Small intestine (tissue), 16 donors: ENCODE data around the gene PRMT3. TPM values are rescaled to one million over a fixed set of nuclear protein-coding genes. Genes with fewer than 3 reads are reported as not detected.

Experiments
- DNase-seq, 2 donors: peaks; one replicate each; pipeline versions ENCODE4 v3.0.0 to v3.0.0-alpha.2; 2013
- FAIRE-seq: peaks from 2 replicates; lab custom pipeline; 2012; peaks lifted over from hg19 to GRCh38; lab: Jason Lieb, UNC
- H3K27ac ChIP-seq, 3 donors: one replicate each; pipeline ENCODE4 v1.5.1; 2013; ENCODE audit warnings: low read length in 2 of 3, mild to moderate bottlenecking in 2 of 3, control low read depth in 1 of 3, inconsistent platforms in 1 of 3, low read depth in 1 of 3, moderate library complexity in 1 of 3
- H3K27me3 ChIP-seq, 3 donors: one replicate each; pipeline ENCODE4 v1.6.1; 2013; ENCODE audit warnings: low read length in 3 of 3, inconsistent platforms in 1 of 3; ENCODE audit not compliant: control insufficient read depth in 3 of 3, insufficient read depth in 3 of 3
- H3K36me3 ChIP-seq, 3 donors: one replicate each; pipeline ENCODE4 v1.6.1; 2013; ENCODE audit warnings: low read length in 3 of 3, inconsistent platforms in 1 of 3, low read depth in 1 of 3, mild to moderate bottlenecking in 1 of 3, moderate library complexity in 1 of 3; ENCODE audit not compliant: control insufficient read depth in 3 of 3, insufficient read depth in 2 of 3
- H3K4me1 ChIP-seq, 3 donors: one replicate each; pipeline ENCODE4 v1.6.1; 2013; ENCODE audit warnings: low read length in 2 of 3, inconsistent platforms in 1 of 3, low read depth in 1 of 3, mild to moderate bottlenecking in 1 of 3, moderate library complexity in 1 of 3; ENCODE audit not compliant: control insufficient read depth in 3 of 3, insufficient read depth in 2 of 3
- H3K4me3 ChIP-seq, 3 donors: one replicate each; pipeline ENCODE4 v1.5.1; 2013; ENCODE audit warnings: low read length in 3 of 3, control low read depth in 1 of 3, inconsistent platforms in 1 of 3, low read depth in 1 of 3, mild to moderate bottlenecking in 1 of 3, moderate library complexity in 1 of 3
- H3K9me3 ChIP-seq, 2 donors: one replicate each; pipeline ENCODE4 v1.6.1; 2013; ENCODE audit warnings: low read depth in 1 of 2, low read length in 1 of 2; ENCODE audit not compliant: control insufficient read depth in 2 of 2, insufficient read depth in 1 of 2
- WGBS, 3 donors: extraction: QIAGEN DNeasy Blood & Tissue Kit; methylation state at CpG; one replicate each; pipeline ENCODE4 v1.1.7; 2013; 5-methylcytosine and 5-hydroxymethylcytosine counted together
- long read RNA-seq, 10 donors: transcript quantifications; one replicate each; lab custom pipeline, GENCODE V29; 2026
- polyA plus RNA-seq, 4 donors: library from polyadenylated mRNA; stranded (reverse) in 3 of 4; unstranded in 1 of 4; fragments of 200-250 nt in 3 of 4; fragments of 120-200 nt in 1 of 4; gene quantifications; one replicate each; pipeline versions ENCODE4 v1.2.1 to v1.2.3, GENCODE V29; 2013
- donor health status: healthy with polysubstance abuse.
- donor health status: control.
- donor health status: control.
- donor health status: Bipolar disorder and iron deficiency.
- donor health status: healthy.

The PRMT3 gene
- polyA plus RNA-seq: 10 to 100 TPM in 2 of 4 donors, 1 to 10 TPM in 2; 9.2 to 14.3 (median 10.0) TPM
- long read RNA-seq, donor 1, transcript PRMT3-202 (16 exons, 2,653 nt): major isoform, 10 of 15 reads
- long read RNA-seq, donor 1, partial matches to known transcripts: 5 of 15 reads
- long read RNA-seq, donor 1, other reads (novel, unspliced or antisense): 0 of 15 reads
- long read RNA-seq, donor 2, partial matches to known transcripts: 0 of 1 reads
- long read RNA-seq, donor 2, other reads (novel, unspliced or antisense): 0 of 1 reads
- long read RNA-seq, donor 3, full-length matches to known transcripts: 3 of 3 reads
- long read RNA-seq, donor 3, partial matches to known transcripts: 0 of 3 reads
- long read RNA-seq, donor 3, other reads (novel, unspliced or antisense): 0 of 3 reads
- long read RNA-seq, donor 4: 0 reads
- long read RNA-seq, donor 5, partial matches to known transcripts: 0 of 1 reads
- long read RNA-seq, donor 5, other reads (novel, unspliced or antisense): 0 of 1 reads
- long read RNA-seq, donor 6, partial matches to known transcripts: 0 of 4 reads
- long read RNA-seq, donor 6, other reads (novel, unspliced or antisense): 0 of 4 reads
- long read RNA-seq, donor 7: 0 reads
- long read RNA-seq, donor 8, partial matches to known transcripts: 0 of 1 reads
- long read RNA-seq, donor 8, other reads (novel, unspliced or antisense): 0 of 1 reads
- long read RNA-seq, donor 9, partial matches to known transcripts: 0 of 2 reads
- long read RNA-seq, donor 9, other reads (novel, unspliced or antisense): 0 of 2 reads
- long read RNA-seq, donor 10, partial matches to known transcripts: 0 of 1 reads
- long read RNA-seq, donor 10, other reads (novel, unspliced or antisense): 0 of 1 reads

- Histone ChIP-seq H3K4me1 (peaks cover 0 to 8% (median 0%) of the 10 kb centered on the region in 3 donors), H3K36me3 (peaks cover 1 to 5% (median 3%) of the 10 kb centered on the region in 3 donors), H3K9me3 (no peaks in the 10 kb centered on the region), H3K27me3 (no peaks in the 10 kb centered on the region), H3K4me3 (peak within 1 kb of the TSS; percentile 77 to 89 (median 88)), H3K27ac (peak within 1 kb of the TSS; percentile 87 to 100 (median 93))
- FAIRE-seq (no peak), DNase-seq (peak; percentile 95 to 99)
- WGBS, 3 donors: 0% methylated on average over 83 to 96 of the region's 96 CpGs
Measured at GRCh38 chr11:20387261-20388095, at the start of gene PRMT3. PRMT3 (plus strand) TSS chr11:20387716; CDS start chr11:20387747, 31 bp downstream.

GRCh38 chr11:20342347-20343141 is 45.0 kb upstream of the PRMT3 start:
- H3K27me3 ChIP-seq: peaks cover 0 to 3% (median 2%) of the 10 kb centered on the region in 3 donors
- WGBS, 3 donors: 30 to 31% (median 31%) methylated on average over 23 to 26 of the region's 26 CpGs
- H3K27ac ChIP-seq: no peak overlapping the region
- H3K4me1 ChIP-seq: peaks cover 0 to 2% (median 0%) of the 10 kb centered on the region in 3 donors
- FAIRE-seq (no peak), DNase-seq (peak in 1 of 2 donors; percentile 63)
- H3K4me3 ChIP-seq: no peak overlapping the region
- no peaks in the 10 kb centered on the region for H3K9me3 ChIP-seq
- no peaks in the 10 kb centered on the region for H3K36me3 ChIP-seq

DNA sequence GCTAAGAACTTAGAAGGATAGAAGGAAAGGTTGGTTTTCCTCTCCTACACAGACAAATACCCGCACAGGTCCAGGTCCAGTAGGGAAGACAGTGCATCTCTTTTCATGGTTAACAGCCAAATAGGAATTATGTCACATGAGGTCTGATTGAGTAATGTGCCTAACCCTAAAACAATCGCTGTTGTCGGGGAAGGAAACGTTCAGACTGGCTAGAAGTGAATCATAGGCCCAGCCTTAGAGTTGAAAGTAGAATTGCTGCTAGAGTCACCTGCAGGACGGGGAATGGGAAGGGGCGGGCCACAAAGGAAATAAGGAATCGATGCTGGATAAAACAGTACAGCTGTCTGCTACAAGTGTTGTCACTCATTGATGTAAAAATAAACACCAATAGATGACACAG is 36.4 kb upstream of the PRMT3 start:
- H3K9me3 ChIP-seq: no peaks in the 10 kb centered on the region
- FAIRE-seq (no peak), DNase-seq (no peak)
- H3K27ac ChIP-seq: no peak overlapping the region
- no peaks in the 10 kb centered on the region for H3K36me3 ChIP-seq
- no peak overlapping the region for H3K4me3 ChIP-seq
- 70 to 76% (median 76%) methylated on average over 7 of the region's 7 CpGs for WGBS, 3 donors
- peaks cover 0 to 7% (median 2%) of the 10 kb centered on the region in 3 donors for H3K4me1 ChIP-seq
- no peaks in the 10 kb centered on the region for H3K27me3 ChIP-seq

GRCh38 chr11:20351751-20352262 is 35.7 kb upstream of the PRMT3 start:
- 30 to 56% (median 52%) methylated on average over 2 of the region's 2 CpGs for WGBS, 3 donors
- Histone ChIP-seq H3K36me3 (no peaks in the 10 kb centered on the region), H3K9me3 (no peaks in the 10 kb centered on the region), H3K4me1 (peaks cover 2 to 14% (median 3%) of the 10 kb centered on the region in 3 donors), H3K4me3 (no peak overlapping the region), H3K27me3 (no peaks in the 10 kb centered on the region), H3K27ac (no peak overlapping the region)
- no peak for DNase-seq
- no peak for FAIRE-seq

DNA sequence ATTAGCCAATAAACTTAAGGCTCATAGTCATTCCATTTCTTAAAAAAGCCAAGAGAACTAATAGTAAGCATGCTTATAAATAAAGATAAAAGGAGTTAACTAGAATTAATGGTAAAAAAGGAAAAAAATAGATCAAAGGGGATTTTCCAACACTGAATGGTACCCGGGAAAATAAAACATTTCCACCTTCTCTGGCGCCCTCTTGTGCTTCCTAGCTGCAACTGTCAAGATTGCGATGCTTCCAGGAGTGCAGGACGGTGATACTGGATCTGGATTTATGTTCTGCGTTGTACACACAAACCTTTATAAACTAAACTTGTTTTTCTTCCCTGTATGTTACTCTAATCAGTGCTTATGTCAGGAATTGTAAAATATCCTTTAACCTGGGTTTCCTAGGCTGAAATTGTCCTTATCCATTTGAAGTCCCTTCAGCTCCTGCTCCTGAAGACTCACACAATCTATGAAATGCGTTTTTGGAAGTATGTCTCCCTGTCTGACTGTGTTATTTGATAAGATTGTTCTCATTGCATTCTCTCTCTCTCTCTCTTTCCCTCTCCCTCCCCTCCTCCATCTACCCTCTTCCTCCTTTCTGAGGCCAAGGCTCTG is 33.6 kb upstream of the PRMT3 start:
- H3K36me3 ChIP-seq: no peaks in the 10 kb centered on the region
- DNase-seq: peak; percentile 51 to 57
- no peaks in the 10 kb centered on the region for H3K9me3 ChIP-seq
- no peak overlapping the region for H3K27ac ChIP-seq
- H3K4me1 ChIP-seq: peaks cover 2 to 21% (median 8%) of the 10 kb centered on the region in 3 donors
- H3K4me3 ChIP-seq: no peak overlapping the region
- H3K27me3 ChIP-seq: no peaks in the 10 kb centered on the region
- no peak for FAIRE-seq
- 7 to 11% (median 10%) methylated on average over 6 of the region's 6 CpGs for WGBS, 3 donors

DNA sequence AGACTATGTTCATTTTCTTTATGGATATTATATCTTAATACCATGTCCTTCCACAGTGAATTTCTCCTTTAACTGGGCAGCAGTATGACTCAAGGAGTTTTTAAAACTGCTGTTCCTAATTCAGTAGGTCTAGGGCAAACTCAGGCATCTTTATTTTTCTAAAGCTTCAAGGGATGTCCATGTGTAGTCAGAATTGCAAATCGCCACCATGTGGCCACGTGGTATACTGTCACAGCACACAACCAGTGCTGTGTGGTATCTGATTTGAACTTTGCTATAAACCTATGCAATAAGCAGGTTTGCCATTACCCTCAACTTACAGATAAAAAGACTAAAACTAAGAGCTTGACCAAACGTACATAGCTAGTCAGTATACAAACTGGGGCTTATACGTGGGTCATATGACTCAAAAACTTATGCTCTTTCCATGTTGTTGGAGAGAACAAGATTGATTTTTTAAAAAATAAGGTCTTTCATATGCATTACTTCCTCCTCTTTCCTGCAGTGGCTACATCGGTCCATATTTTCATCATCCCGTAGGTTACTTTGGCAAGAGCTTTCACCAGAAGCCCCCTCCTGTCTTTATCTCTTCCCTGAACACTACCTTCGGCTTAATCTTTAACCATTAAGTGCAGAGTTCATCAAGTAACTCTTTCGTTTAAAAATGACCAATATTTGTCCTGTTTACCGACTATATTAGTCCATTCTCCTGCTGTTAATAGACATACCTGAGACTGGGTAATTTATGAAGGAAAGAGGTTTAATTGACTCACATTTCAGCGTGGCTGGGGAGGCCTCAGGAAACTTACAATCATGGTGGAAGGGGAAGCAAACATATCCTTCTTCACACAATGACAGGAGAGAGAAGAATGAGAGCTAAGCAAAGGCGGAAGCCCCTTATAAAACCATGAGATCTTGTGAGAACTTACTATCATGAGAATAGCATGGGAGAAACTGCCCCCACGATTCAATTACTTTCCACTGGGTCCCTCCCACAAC is 32.0 kb upstream of the PRMT3 start:
- H3K36me3 ChIP-seq: no peaks in the 10 kb centered on the region
- H3K4me1 ChIP-seq: peaks cover 4 to 21% (median 8%) of the 10 kb centered on the region in 3 donors
- DNase-seq: peak; percentile 76 to 85
- FAIRE-seq: no peak
- peak overlapping the region in 1 of 3 donors; percentile 53 for H3K27ac ChIP-seq
- 10 to 37% (median 19%) methylated on average over 11 to 12 of the region's 12 CpGs for WGBS, 3 donors
- no peaks in the 10 kb centered on the region for H3K27me3 ChIP-seq
- no peak overlapping the region for H3K4me3 ChIP-seq
- H3K9me3 ChIP-seq: no peaks in the 10 kb centered on the region
